Endothelial cell of umbilical vein (primary cell): ENCODE measurements around the gene FOXL3. TPM values are rescaled to one million over a fixed set of nuclear protein-coding genes. Genes with fewer than 3 reads are reported as not detected.

Experiments
- BruUV-seq: library from RNA; stranded (reverse); fragments of 400-500 nt; replicated peaks from 2 replicates; lab custom pipeline; 2021; lab: Mats Ljungman, UMichigan
- CTCF ChIA-PET: fragments of 300-600, 350-600 bp; sonication (Branson Sonifier 250); formaldehyde crosslinking; loops from one replicate; lab custom pipeline; 2021; ENCODE audit warnings: antibody characterized with exemption, inconsistent platforms; lab: Charles Lee
- POLR2A ChIA-PET: fragments of 300-600, 350-600 bp; sonication (Branson Sonifier 250); formaldehyde crosslinking; loops from one replicate; lab custom pipeline; 2021; ENCODE audit warnings: antibody characterized with exemption, inconsistent platforms; lab: Charles Lee
- DNase-seq: peaks from one replicate; pipeline ENCODE4 v3.0.0-alpha.2; 2011; ENCODE audit warnings: low read depth, low spot score
- FAIRE-seq: peaks from 2 replicates; lab custom pipeline; 2011; peaks lifted over from hg19 to GRCh38; lab: Jason Lieb, UNC
- H2AFZ ChIP-seq: 2 replicates; pipeline ENCODE4 v1.6.0; 2012; ENCODE audit warnings: low read depth, low read length, control low read depth, inconsistent platforms
- H3K27ac ChIP-seq: 2 replicates; pipeline ENCODE4 v1.5.1; 2011; ENCODE audit warnings: low read depth, mild to moderate bottlenecking, control low read depth, low read length, moderate library complexity; ENCODE audit not compliant: insufficient read depth
- H3K27me3 ChIP-seq, 2 experiments: 2 replicates each; pipeline versions ENCODE4 v1.6.0 to v1.6.1; 2011; ENCODE audit warnings: low read length in 2 of 2, mixed read lengths in 1 of 2; ENCODE audit not compliant: control insufficient read depth in 2 of 2, insufficient read depth in 2 of 2
- H3K36me3 ChIP-seq, 2 experiments: 2 replicates in 1 of 2; 3 replicates in 1 of 2; pipeline ENCODE4 v1.5.1; 2011; ENCODE audit warnings: low read length in 2 of 2, mild to moderate bottlenecking in 1 of 2, moderate library complexity in 1 of 2; ENCODE audit not compliant: control insufficient read depth in 2 of 2, insufficient read depth in 2 of 2; ENCODE audit errors: extremely low read depth in 1 of 2
- H3K4me1 ChIP-seq: 3 replicates; pipeline ENCODE4 v1.5.1; 2011; ENCODE audit warnings: mild to moderate bottlenecking, low read length; ENCODE audit not compliant: control insufficient read depth, insufficient read depth; ENCODE audit errors: extremely low read depth
- H3K4me2 ChIP-seq: 2 replicates; pipeline ENCODE4 v1.6.1; 2011; ENCODE audit warnings: low read length, control low read depth, mixed read lengths; ENCODE audit not compliant: insufficient read depth
- H3K4me3 ChIP-seq, 3 experiments: fragments of 200-600 bp in 1 of 3; sonication (generic), shearing (Covaris generic) in 1 of 3; replicated peaks in 1 of 3; 2 replicates each; pipeline ENCODE4 v1.5.1; 2011 to 2016; ENCODE audit warnings: control low read depth in 3 of 3, low read length in 3 of 3, mild to moderate bottlenecking in 2 of 3, inconsistent platforms in 1 of 3, low read depth in 1 of 3, moderate library complexity in 1 of 3; ENCODE audit not compliant: insufficient read depth in 1 of 3
- H3K79me2 ChIP-seq: 2 replicates; pipeline ENCODE4 v1.6.0; 2012; ENCODE audit warnings: low read length, inconsistent platforms; ENCODE audit not compliant: control insufficient read depth, insufficient read depth
- H3K9ac ChIP-seq: replicated peaks from 2 replicates; pipeline ENCODE3; 2011; ENCODE audit warnings: low read length, control low read depth; ENCODE audit not compliant: insufficient read depth; ENCODE audit errors: extremely low read depth
- H3K9me1 ChIP-seq: replicated peaks from 3 replicates; pipeline ENCODE4 v1.6.0; 2011; ENCODE audit warnings: mild to moderate bottlenecking, low read length; ENCODE audit not compliant: control insufficient read depth, insufficient read depth; ENCODE audit errors: extremely low read depth
- H3K9me3 ChIP-seq: replicated peaks from 2 replicates; pipeline ENCODE4 v1.5.1; 2012; ENCODE audit warnings: low read length, inconsistent platforms; ENCODE audit not compliant: control insufficient read depth, insufficient read depth
- H4K20me1 ChIP-seq: replicated peaks from 2 replicates; pipeline ENCODE3; 2011; ENCODE audit warnings: mild to moderate bottlenecking, low read length; ENCODE audit not compliant: control insufficient read depth, insufficient read depth; ENCODE audit errors: extremely low read depth
- CTCF ChIP-seq, 2 donors: IDR thresholded peaks; 1 replicate in 1 of 2; 2 replicates in 1 of 2; pipeline ENCODE4 v1.5.1; 2011; ENCODE audit warnings: low read length in 2 of 2, mild to moderate bottlenecking in 2 of 2, moderate library complexity in 2 of 2, control low read depth in 1 of 2, inconsistent platforms in 1 of 2, low read depth in 1 of 2; ENCODE audit not compliant: insufficient read depth in 1 of 2; ENCODE audit errors: extremely low read depth in 1 of 2
- EZH2 ChIP-seq: IDR thresholded peaks from 2 replicates; pipeline ENCODE4 v1.6.1; 2012; ENCODE audit warnings: borderline replicate concordance, low read depth, mild to moderate bottlenecking, moderate library complexity, low read length, inconsistent platforms; ENCODE audit not compliant: severe bottlenecking
- FOS ChIP-seq: IDR thresholded peaks from 2 replicates; pipeline ENCODE4 v1.6.1; 2011; ENCODE audit warnings: mild to moderate bottlenecking, low read length, moderate library complexity, borderline replicate concordance; ENCODE audit not compliant: insufficient read depth
- GATA2 ChIP-seq: IDR thresholded peaks from 2 replicates; pipeline ENCODE4 v1.7.0; 2011; ENCODE audit warnings: low read depth, mild to moderate bottlenecking, moderate library complexity, mixed read lengths, low read length; ENCODE audit not compliant: insufficient read length, insufficient read depth
- JUN ChIP-seq: IDR thresholded peaks from 2 replicates; pipeline ENCODE4 v1.6.1; 2011; ENCODE audit warnings: borderline replicate concordance, low read depth; ENCODE audit not compliant: insufficient read length, insufficient read depth
- MYC ChIP-seq: IDR thresholded peaks from one replicate; pipeline ENCODE4 v1.6.1; 2011; ENCODE audit warnings: mild to moderate bottlenecking, low read depth, low read length
- POLR2A ChIP-seq: IDR thresholded peaks from 2 replicates; pipeline ENCODE4 v1.6.1; 2012; ENCODE audit warnings: low read depth, mild to moderate bottlenecking, control low read depth, low read length
- POLR2AphosphoS5 ChIP-seq: IDR thresholded peaks from 2 replicates; pipeline ENCODE4 v1.6.1; 2012; ENCODE audit warnings: low read depth, mild to moderate bottlenecking, control low read depth, low read length, moderate library complexity; ENCODE audit not compliant: insufficient read depth
- dilution Hi-C: fragments of 300-500 bp; cut with MboI; formaldehyde crosslinking; loops from one replicate; pipeline ENCODE4 v1.15.0; 2019; ENCODE audit warnings: low sequenced_read_pairs; ENCODE audit not compliant: extremely low pct_ligation_motif_present
- intact Hi-C: fragments of 100-400 bp; cut with micrococcal nuclease; formaldehyde crosslinking; loops from one replicate; pipeline ENCODE4 v1.10.0; 2022
- polyA plus RNA-seq, 4 experiments: library from polyadenylated mRNA; depleted of rRNA in 3 of 4; stranded (reverse) in 3 of 4; unstranded in 1 of 4; fragments of >200 nt; gene quantifications; 2 replicates each; pipeline versions ENCODE4 v1.2.1 to v1.2.3, GENCODE V29; 2011 to 2012; ENCODE audit warnings: missing spikeins in 1 of 4
- total RNA-seq: library from RNA; stranded (reverse); gene quantifications from 2 replicates; pipeline ENCODE4 v1.2.3, GENCODE V29; 2021
- TF ChIP-seq, protein P1 (sequence below): IDR thresholded peaks from 2 replicates; pipeline ENCODE4 v1.6.1; 2011; ENCODE audit not compliant: insufficient read depth, insufficient read length

FOXL3 gene
- total and polyA plus RNA-seq, 2 donors (not counting 3 experiments of a cell fraction or from before 2014, with no cell fraction given) = not detected

DNA sequence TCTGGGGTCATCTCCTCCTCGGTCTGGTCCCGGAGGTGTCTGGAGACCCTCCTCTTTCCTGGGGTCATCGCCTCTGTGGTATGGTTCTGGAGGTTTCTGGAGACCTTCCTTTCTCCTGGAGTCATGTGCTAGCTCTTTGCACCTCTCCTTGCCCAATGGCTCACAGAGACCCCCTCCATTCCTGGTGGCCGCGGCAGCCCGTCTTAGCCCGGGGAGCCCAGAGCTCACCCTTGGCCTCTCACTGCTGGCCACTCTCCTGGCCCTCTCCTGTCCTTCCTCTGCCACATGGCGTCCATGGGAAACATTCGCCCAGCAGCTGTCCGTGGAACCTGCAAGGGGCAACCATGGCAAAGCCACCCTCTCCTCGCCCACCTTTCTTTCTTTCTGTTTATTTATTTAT, 20.2 kb upstream of the FOXL3 start:
- Histone ChIP-seq H3K9ac (no peak overlapping the region), H3K9me3 (no peaks in the 10 kb centered on the region), H3K4me2 (no peak overlapping the region), H3K27ac (no peak overlapping the region), H3K27me3 (peaks cover 0 to 2% of the 10 kb centered on the region in 2 experiments), H3K4me3 (no peak overlapping the region), H3K4me1 (no peaks in the 10 kb centered on the region), H3K79me2 (no peaks in the 10 kb centered on the region), H3K36me3 (no peaks in the 10 kb centered on the region), H2AFZ (no peak overlapping the region), H3K9me1 (no peaks in the 10 kb centered on the region), H4K20me1 (no peaks in the 10 kb centered on the region)
- FAIRE-seq = no peak
- intact Hi-C loops = no loop called here
- dilution Hi-C loops = no loop called here
- no TSS peak for BruUV-seq
- TF ChIP-seq EZH2 (no peak), GATA2 (no peak), POLR2AphosphoS5 (no peak), CTCF (IDR thresholded peaks at IDR 0.05; ENCODE audit: extremely low read depth in 1 of 2, insufficient read depth in 1 of 2, low read depth in 1 of 2, low read length in 2 of 2) (no peak), JUN (no peak), MYC (no peak), FOS (no peak), POLR2A (no peak)
- TF ChIP-seq, protein P1, sequence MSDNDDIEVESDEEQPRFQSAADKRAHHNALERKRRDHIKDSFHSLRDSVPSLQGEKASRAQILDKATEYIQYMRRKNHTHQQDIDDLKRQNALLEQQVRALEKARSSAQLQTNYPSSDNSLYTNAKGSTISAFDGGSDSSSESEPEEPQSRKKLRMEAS = no peak
- CTCF ChIA-PET = no interaction called here
- POLR2A ChIA-PET = no interaction called here
- no peak for DNase-seq
